HG02884 (cell line): ENCODE data around the gene C18orf63.

ENCODE experiments used
- ATAC-seq: cut with Tn5 transposase; IDR thresholded peaks from one replicate; pipeline ENCODE4 v1.9.1; 2021; ENCODE audit warnings: mild to moderate bottlenecking, moderate library complexity; ENCODE audit not compliant: unreplicated experiment

The C18orf63 gene

GRCh38 chr18:74375999-74376398 lies 60.4 kb downstream of the C18orf63 start:
- no peak for ATAC-seq

DNA sequence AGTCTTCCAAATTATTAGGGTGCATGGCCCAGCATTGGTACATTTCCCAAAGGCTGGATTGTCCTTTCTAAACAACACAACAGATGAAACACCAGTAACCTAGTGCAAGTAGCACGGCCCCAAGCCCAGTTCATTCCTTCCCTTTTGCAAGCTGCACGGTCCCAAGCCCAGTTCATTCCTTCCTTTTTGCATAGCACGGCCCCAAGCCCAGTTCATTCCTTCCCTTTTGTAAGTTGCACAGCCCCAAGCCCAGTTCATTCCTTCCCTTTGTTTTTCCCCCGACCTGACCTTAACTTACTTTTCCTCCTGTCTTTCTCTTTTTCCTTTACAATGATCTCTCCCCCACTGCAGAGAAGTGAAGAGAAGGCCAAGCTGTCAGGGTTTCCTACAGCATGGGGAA lies 60.9 kb downstream of the C18orf63 start:
- ATAC-seq = no peak

GRCh38 chr18:74377776-74378175 lies 62.1 kb downstream of the C18orf63 start:
- ATAC-seq = no peak

- peak; percentile 52 for ATAC-seq
These were observed 62.6 kb downstream of the C18orf63 start for GRCh38 chr18:74378179-74378682.

GRCh38 chr18:74380916-74381315 lies 65.3 kb downstream of the C18orf63 start:
- no peak for ATAC-seq

GRCh38 chr18:74381621-74382295 lies 66.1 kb downstream of the C18orf63 start:
- ATAC-seq = no peak

GRCh38 chr18:74382481-74383017 lies 66.9 kb downstream of the C18orf63 start:
- ATAC-seq = no peak

- no peak for ATAC-seq
These were observed 71.7 kb downstream of the C18orf63 start for GRCh38 chr18:74387383-74387782.

DNA sequence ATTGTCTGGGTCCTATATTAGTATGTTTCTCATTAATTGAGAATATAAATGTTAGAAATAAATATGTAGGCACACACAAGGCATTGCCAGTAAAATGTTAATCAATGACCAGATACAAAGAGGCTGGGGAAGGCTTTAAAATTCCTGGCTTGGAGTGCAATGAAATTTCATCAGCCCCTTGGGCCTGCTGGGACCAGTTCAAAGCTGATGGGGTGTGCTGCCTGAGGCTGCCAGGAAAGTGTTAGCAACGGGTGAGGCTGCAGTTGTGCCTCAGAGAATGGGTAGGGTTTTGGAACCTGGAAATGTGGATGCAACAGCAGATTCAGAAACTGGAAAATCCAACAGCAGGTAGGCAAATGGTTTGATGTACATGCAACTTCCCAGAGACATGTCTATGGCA lies 72.6 kb downstream of the C18orf63 start:
- no peak for ATAC-seq

DNA sequence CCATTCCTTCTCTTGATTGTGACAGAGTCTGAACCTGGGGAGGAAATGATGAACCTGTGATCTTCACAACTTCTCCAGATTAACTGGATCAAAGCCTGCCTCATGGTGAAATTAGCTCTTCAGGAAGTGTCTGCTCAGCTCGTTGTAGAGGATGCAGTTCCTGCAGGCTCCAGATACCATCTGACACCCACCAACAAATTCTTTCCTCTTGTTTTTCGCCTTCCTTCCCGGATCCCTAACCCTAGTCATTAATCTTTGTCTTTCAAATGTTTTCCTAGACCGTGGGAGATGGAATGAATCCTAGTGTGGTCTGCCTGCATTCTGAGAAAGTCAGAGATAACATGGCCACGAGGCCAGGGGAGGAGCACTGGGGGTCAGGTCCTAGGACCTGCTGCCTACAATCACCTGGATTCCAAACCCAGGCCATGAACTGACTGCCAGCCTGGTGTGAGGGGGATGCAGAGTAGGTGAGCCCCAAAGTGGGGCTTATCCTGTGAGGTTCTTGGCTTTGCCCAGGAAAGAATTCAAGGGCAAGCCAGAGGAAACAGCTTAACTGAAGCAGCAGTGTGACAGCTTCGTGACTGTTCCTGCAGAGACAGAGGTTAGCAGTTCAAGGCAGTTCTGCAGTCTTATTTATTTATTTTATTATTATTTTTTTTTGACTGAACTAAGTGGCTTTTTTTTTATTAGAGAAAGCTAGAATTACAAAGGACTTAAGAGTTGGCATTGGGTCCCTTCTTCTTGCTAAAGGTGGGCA lies 73.7 kb downstream of the C18orf63 start:
- no peak for ATAC-seq

- no peak for ATAC-seq
These were observed 74.4 kb downstream of the C18orf63 start for GRCh38 chr18:74389991-74390390.

DNA sequence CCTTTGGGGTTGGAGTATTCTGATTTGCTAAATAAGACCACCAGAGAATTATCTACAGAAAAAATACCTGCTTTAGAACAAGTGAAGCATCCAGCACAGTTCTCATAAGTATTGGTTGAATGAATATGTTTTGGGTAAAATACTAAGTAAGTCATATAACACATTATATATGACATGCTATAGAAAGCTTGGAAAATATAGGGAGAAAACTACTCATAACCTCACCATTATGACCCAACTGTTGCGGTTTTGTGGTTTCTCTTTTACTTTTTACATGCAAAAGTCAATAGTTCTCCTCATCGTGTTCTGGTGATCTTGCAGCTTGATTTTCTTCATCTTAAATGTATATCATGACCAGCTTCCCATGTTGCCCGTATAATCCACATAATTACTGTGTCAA lies 75.3 kb downstream of the C18orf63 start:
- ATAC-seq = no peak

DNA sequence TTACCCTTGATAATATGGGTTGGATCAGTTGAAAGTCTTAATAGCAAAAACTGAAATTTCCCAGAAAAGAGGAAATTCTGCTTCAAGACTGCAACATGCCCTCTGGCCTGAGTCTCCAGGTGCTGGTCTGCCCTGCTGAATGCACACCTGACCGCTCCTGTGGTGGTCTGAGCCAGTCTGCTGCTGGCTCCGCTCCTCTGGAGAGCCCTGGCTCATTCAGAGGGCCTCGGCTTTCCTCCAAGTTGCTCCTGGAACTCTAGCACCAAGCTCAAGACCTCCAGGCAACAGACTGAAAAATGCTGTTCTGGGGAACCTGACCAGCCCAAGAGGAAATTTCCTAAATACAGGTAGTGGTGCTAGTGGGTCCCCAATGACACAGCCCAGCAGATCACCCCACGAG lies 76.7 kb downstream of the C18orf63 start:
- ATAC-seq = no peak

GRCh38 chr18:74395006-74395405 lies 79.4 kb downstream of the C18orf63 start:
- no peak for ATAC-seq

DNA sequence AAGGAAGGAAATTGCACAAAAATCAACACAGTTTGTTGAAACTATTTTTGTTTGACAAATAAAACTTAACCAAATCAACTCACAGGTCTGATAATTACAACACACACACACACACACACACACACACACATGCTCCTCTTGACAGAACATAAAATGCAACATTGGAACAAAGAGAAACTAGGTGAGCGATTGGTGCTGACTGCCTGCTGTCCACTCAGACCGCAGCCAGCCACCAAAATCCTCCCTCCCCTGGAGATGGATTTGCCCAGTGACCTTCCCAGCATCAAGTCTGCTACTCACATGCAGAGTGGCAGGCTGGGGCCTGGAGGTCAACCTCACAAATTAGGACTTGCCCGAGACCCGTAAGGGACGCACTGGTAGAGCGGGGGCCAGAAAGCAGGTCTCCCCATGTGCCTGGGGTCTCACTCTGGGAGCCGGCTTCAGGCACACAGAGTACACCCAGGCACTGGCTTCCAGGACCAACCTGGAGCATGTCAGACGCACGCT lies 80.1 kb downstream of the C18orf63 start:
- ATAC-seq = no peak

DNA sequence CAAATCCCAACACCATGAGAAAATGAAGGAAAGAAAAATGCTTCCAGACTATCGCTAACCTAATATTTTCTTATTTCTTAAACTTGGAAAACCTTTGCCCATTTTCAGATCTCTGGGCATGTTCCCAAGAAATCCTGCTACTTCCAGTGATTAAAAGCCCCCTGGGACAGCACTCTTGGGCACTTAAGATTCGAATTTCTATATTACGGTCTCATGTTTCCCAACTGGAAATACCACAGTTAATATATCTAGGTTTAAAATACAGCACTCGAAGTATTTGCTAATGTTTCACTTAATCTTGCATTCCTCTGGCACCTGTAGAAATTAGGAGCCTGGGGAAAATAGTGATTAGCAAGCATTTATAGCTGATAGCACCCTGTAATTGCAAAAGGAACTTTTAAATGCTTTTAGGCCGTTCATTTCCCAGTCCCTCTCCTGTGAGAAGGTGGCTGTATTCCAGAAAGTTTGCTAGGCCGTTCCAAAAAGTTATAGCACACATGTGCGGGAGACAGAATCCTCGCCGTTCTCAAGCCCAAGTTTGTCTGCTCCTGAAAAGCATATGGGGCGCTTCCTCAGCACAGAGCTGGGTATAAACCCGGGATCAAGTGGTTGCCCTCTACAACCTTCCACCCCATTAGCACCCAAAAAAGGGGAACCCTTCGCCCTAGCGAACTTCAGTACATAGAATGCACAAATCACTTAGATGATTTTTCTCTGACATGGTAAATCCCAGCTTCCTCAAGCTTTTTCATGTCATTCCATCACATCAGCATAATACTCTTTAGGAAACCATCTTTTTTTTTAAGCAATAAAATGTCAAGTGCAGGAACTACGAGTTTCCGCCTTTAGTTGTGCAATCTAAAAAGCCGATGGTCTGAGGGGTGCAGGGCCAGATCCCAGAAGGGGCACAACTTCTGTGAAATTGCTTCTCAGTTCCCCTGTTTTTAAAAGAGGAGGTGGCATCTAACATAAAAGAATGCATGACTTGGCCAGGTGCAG lies 80.8 kb downstream of the C18orf63 start:
- ATAC-seq = no peak

DNA sequence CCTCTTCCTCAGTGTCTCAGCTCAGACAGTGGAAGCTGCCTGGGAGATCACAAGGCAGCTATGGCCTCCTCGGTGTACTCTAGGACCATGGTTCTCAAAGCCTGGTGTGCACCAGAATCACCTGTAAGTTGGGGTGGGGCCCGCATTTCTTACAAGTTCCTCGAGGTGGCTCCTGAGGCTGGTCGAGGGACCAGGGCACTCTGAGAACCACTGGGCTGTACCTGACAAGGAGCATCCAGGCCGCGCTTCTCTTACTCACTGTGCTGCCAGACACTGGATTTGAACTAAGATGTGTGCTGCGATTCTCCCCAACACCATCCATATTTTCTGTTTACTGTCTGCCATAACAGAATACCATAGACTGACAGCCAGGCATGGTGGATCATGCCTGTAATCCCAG lies 81.9 kb downstream of the C18orf63 start:
- no peak for ATAC-seq

- no peak for ATAC-seq
These were observed 83.7 kb downstream of the C18orf63 start for GRCh38 chr18:74399091-74399887.

GRCh38 chr18:74400813-74401212 lies 85.2 kb downstream of the C18orf63 start:
- no peak for ATAC-seq
